Adipose tissue (tissue), 3 donors: Measurements from ENCODE around the gene LAD1. TPM values are rescaled to one million over a fixed set of nuclear protein-coding genes. Genes with fewer than 3 reads are reported as not detected.

Experiments used
- H3K27ac ChIP-seq: one replicate; pipeline ENCODE4 v1.5.1; 2013; ENCODE audit warnings: low read depth, low read length
- WGBS, 3 donors: extraction: QIAGEN DNeasy Blood & Tissue Kit; methylation state at CpG; one replicate each; pipeline ENCODE4 v1.1.7; 2013; 5-methylcytosine and 5-hydroxymethylcytosine counted together
- polyA plus RNA-seq, 3 donors: library from polyadenylated mRNA; stranded (reverse); fragments of 200-250 nt; gene quantifications; one replicate each; pipeline ENCODE4 v1.2.3, GENCODE V29; 2013
- donor health status: healthy with polysubstance abuse.
- donor health status: Bipolar disorder and iron deficiency.
- donor health status: healthy.

Gene LAD1
- polyA plus RNA-seq, 3 donors, result 1.8 to 23.0 (median 3.9) TPM

DNA sequence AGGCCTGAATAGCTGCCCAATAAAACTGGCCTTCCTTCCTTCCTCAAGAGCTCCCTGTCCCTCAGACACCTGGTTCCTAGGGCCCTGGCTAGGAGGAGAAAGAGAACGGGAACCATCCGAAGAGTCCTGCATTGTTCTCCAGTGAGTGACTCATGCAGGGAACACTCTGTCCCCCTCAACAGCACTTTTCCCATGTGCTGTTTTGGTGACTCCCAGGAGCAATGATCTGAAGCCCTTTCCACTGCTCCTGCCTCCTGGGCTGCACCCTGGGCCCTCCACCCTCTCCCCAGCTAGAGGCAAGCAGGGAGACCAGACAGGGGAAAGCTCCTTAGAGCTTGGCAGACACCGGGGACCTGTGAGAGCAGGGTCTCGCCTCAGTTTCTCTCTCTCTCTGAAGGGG lies 40.5 kb downstream of the LAD1 start:
- H3K27ac ChIP-seq, result no peak overlapping the region
- WGBS, 3 donors, result 79 to 89% (median 85%) methylated on average over 4 of the region's 4 CpGs

GRCh38 chr1:201357636-201358348 lies 41.3 kb downstream of the LAD1 start:
- no peak overlapping the region for H3K27ac ChIP-seq
- 79 to 82% (median 79%) methylated on average over 10 of the region's 10 CpGs for WGBS, 3 donors

GRCh38 chr1:201357211-201357610 lies 41.9 kb downstream of the LAD1 start:
- 93 to 96% (median 93%) methylated on average over 8 of the region's 8 CpGs for WGBS, 3 donors
- no peak overlapping the region for H3K27ac ChIP-seq

DNA sequence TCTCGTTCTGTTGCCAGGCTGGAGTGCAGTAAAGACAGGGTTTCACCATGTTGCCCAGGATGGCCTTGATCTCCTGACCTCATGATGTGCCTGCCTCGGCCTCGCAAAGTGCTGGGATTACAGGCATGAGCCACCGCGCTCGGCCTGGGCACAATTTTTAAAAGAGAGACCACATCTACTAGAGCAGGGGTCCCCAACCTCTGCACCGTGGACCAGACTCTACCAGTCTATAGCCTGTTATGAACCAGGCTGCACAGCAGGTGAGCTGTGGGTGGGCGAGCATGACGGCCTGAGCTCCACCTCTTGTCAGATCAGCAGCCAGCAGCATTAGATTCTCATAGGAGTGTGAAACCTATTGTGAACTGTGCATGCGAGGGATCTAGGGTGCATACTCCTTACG lies 42.4 kb downstream of the LAD1 start:
- 84 to 89% (median 87%) methylated on average over 11 of the region's 11 CpGs for WGBS, 3 donors
- no peak overlapping the region for H3K27ac ChIP-seq

GRCh38 chr1:201356236-201356635 lies 42.9 kb downstream of the LAD1 start:
- 83 to 92% (median 92%) methylated on average over 5 of the region's 5 CpGs for WGBS, 3 donors
- no peak overlapping the region for H3K27ac ChIP-seq

GRCh38 chr1:201355471-201355870 lies 43.7 kb downstream of the LAD1 start:
- 87 to 89% (median 89%) methylated on average over 7 of the region's 7 CpGs for WGBS, 3 donors
- no peak overlapping the region for H3K27ac ChIP-seq

- H3K27ac ChIP-seq, result no peak overlapping the region
- WGBS, 3 donors, result 48 to 71% (median 68%) methylated on average over 4 of the region's 4 CpGs
These were observed 44.2 kb downstream of the LAD1 start for GRCh38 chr1:201354901-201355295.

DNA sequence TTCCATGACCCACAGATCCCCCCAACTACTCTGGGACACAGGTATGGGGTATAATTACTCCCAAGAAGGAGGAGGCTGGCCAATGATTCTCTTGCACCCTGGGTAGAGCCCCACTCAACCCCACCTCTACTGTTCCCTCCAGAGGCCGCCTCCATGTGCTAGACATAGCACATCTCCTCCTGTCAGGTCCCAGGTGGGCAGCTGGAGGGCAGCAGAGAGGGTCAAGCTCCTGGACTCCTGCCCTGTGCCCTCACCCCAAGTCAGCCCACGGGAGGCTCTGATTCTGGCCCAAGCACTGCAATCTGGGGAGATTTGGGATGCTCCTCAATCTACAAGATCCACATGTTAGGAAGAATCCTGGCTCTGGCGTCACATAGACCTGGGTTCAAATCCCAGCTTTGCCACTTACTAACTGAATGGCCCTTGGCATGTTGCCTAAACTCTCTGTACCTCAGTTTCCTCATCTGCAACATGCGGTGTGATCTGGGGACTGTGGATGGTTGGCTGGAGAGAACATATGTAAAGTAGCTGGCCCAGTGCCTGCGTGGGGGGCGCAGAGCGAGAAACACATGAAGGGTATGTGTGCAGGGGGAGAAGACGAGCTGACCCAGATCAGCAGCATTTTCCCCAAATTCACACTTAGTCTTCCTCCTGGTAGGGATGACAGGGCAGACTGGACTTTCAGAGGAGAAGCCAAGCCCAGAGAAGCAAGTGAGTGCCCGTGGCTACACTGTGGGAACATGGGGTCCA lies 44.8 kb downstream of the LAD1 start:
- 90 to 93% (median 92%) methylated on average over 9 of the region's 9 CpGs for WGBS, 3 donors
- no peak overlapping the region for H3K27ac ChIP-seq

DNA sequence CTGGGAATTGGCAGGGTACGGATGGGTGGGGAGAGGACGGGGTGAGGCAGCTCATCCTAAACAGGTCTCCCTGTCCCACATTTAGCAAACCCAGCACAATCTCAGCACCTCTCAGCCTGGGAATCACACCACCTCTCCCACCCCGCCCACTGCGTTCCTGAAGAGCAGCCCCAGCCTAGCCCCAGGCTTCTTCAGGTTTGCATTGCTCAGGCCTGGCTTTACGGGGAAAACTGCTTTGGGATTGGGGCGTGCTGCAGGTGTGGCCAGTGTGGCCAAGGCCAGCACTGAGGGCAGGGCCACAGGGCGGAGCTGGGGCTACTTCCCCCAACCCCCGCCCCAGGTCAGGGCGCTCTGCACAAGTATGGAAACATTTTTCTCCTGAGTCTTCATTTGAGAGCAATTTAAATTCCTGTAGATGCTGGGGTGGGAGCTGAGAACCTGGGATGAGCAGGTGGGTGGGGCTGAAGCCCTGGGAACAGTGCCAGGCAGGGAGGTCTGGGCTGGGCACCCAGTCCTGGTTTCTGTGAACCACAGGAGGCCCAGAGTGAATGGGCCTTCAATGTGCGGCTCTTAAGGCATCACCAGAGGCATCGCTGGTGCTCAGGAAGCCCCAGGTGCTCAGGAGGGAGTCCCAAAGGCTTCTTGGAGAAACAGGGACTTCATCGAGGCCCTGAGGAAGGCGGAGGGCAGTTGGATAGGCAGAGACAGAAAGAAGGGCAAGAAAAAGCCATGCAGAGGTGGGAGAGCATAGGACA lies 45.8 kb downstream of the LAD1 start:
- no peak overlapping the region for H3K27ac ChIP-seq
- WGBS, 3 donors, result 79 to 83% (median 83%) methylated on average over 13 of the region's 13 CpGs

- H3K27ac ChIP-seq, result no peak overlapping the region
These were observed 47.5 kb downstream of the LAD1 start for GRCh38 chr1:201351617-201352016.

DNA sequence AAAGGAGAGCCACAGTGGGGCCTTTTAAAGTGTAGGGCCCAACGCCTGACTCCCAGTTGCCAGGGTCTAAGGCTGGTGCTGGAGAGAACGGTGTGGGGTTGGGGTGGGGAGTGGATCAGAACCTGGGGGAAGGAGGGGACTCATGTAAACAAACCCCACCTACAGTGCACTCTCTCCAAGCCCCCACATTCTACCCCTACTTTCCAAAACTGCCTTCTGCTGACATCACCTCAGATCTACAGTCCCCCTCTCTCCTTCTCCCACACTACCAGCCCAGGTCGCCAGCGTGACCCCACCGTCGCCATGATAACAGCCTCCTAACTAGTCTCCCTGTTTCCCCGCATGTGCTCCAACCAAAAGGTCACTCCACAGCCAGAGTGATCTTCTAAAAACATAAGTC lies 48.2 kb downstream of the LAD1 start:
- no peak overlapping the region for H3K27ac ChIP-seq
- WGBS, 3 donors, result 72 to 90% (median 86%) methylated on average over 7 of the region's 7 CpGs

DNA sequence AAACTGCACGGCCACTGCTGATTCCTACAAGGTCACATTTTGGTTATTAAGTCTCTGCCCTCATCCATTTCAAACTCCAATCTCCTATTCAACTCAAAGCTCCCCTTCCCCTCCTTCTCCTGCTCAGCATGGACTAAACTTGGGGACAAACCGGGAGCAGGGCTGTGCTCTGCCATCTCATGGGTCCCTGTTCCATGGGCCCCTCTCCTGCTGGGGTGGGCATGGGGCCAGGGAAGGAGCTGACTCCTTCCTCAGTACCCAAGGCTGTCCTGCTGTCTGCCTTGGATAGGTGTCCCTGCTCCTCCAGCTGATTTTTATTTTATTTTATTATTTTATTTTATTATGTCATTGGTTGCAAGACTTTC lies 48.8 kb downstream of the LAD1 start:
- no peak overlapping the region for H3K27ac ChIP-seq
- WGBS, 3 donors, result 52 to 90% (median 75%) methylated on average over 2 of the region's 2 CpGs

DNA sequence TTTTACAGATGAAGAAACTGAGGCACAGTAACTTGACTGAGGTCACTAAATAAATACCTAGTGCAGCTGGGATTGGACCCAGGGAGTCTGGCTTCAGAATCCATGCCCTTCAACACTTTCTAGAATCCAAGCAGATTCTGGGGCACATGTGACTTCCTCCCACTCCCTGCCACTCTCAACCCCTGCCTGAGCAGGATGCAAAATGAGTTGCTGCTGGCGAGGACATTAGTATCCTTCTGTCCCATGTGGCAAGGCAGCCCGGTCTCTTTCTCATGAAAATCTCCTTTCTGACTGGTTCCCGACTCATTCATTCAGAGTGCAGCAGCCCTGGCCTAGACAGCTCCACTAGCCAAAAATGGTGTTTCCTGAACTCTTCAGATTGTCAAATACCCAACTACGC lies 50.0 kb downstream of the LAD1 start:
- 65 to 77% (median 68%) methylated on average over 4 of the region's 4 CpGs for WGBS, 3 donors
- no peak overlapping the region for H3K27ac ChIP-seq

- WGBS, 3 donors, result 14 to 22% (median 19%) methylated on average over 6 of the region's 6 CpGs
- H3K27ac ChIP-seq, result no peak overlapping the region
These were observed 50.9 kb downstream of the LAD1 start for GRCh38 chr1:201348211-201348566.

DNA sequence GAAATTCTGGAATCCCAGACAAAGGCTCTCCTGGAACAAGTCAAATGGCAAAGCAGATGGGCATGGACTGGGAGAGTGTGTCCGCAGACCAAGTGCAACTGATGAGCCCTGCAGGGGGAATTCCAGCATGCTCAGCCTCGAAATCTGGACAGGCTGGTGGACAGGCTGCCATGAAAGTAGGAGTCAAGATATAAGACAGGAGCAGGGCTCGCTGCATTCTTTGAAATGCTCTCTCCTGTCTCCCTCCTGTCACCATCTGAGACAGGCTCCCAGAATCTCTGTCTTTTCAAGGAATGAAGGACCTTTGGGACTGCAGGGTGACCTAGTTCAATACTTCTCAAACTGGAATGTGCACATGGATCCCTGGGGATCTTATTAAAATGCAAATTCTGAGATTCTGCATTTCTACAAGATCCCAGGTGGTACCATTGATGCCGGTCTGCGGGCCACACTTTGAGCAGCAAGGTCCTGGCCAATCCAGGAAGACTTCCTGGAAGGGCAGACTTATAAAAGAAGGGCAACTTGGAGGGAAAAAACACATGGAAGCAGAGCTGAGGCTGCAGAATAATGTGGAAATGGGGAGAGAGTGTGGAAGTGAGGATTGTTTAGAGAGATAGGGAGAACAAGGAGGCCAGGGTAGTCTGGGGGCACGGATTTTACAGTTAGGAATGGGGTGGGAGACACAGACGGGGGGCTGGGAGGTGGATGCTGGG lies 51.5 kb downstream of the LAD1 start:
- WGBS, 3 donors, result 23 to 40% (median 32%) methylated on average over 7 of the region's 7 CpGs
- no peak overlapping the region for H3K27ac ChIP-seq

- H3K27ac ChIP-seq, result no peak overlapping the region
- WGBS, 3 donors, result 14 to 49% (median 34%) methylated on average over 2 of the region's 2 CpGs
These were observed 52.1 kb downstream of the LAD1 start for GRCh38 chr1:201346987-201347386.

GRCh38 chr1:201346337-201346939 lies 52.7 kb downstream of the LAD1 start:
- no peak overlapping the region for H3K27ac ChIP-seq
- WGBS, 3 donors, result 54 to 62% (median 55%) methylated on average over 5 of the region's 5 CpGs

DNA sequence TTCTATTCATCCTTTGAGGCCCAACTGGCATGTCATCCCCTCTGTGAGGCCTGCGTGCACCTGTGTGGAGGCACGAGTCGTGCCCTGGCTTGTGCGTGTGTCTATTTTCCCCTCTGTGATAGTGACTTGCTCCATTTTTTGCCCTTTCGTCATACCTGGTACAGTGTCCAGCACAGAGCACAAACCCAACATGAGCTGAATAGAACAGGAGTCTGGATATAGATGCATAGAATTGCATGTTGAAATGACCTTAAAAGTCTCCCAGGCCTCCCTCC lies 54.1 kb downstream of the LAD1 start:
- 91 to 99% (median 92%) methylated on average over 5 of the region's 5 CpGs for WGBS, 3 donors
- no peak overlapping the region for H3K27ac ChIP-seq
